ENCODE data around the gene CRTC1. TPM values are rescaled to one million over a fixed set of nuclear protein-coding genes. Genes with fewer than 3 reads are reported as not detected.

CRTC1 gene
- total RNA-seq, 4 donors from 2014 or later, result 12.3 to 15.9 (median 13.1) TPM

- intact Hi-C loops (cut with DNase I), result no loop called here
- DNase-seq, result no peak
- no peaks in the 10 kb centered on the region for H3K27me3 ChIP-seq
Measured at GRCh38 chr19:18800079-18800478, 116.6 kb downstream of the CRTC1 start.

GRCh38 chr19:18800636-18801035 lies 117.2 kb downstream of the CRTC1 start:
- Histone ChIP-seq H3K4me1 (no peaks in the 10 kb centered on the region), H3K27ac (no peak overlapping the region), H3K4me3 (replicated peaks in 1 of 3) (no peak overlapping the region), H3K27me3 (no peaks in the 10 kb centered on the region), H3K36me3 (no peaks in the 10 kb centered on the region), H3K9me3 (no peaks in the 10 kb centered on the region)
- no peak for DNase-seq
- no peak for TF ChIP-seq CTCF (IDR thresholded peaks at IDR 0.05)
- no peak for TF ChIP-seq POLR2A (IDR thresholded peaks at IDR 0.05)
- 81% methylated on average over 9 of the region's 10 CpGs; no CpG with 5 or more reads in 1 of the 2 donors for WGBS, 2 donors
- intact Hi-C loops (cut with DNase I), result no loop called here

More at GRCh38 chr19:18800079-18800478, 116.6 kb downstream of the CRTC1 start:
- no peak overlapping the region for H3K27ac ChIP-seq
- no peaks in the 10 kb centered on the region for H3K36me3 ChIP-seq
- no peak overlapping the region for H3K4me3 ChIP-seq (replicated peaks in 1 of 3)
- no peaks in the 10 kb centered on the region for H3K4me1 ChIP-seq
- no peaks in the 10 kb centered on the region for H3K9me3 ChIP-seq
- TF ChIP-seq CTCF (IDR thresholded peaks at IDR 0.05) (no peak), POLR2A (IDR thresholded peaks at IDR 0.05) (no peak)

GRCh38 chr19:18802354-18802753 lies 118.9 kb downstream of the CRTC1 start:
- Histone ChIP-seq H3K36me3 (no peaks in the 10 kb centered on the region), H3K4me3 (replicated peaks in 1 of 3) (no peak overlapping the region), H3K27ac (no peak overlapping the region), H3K4me1 (no peaks in the 10 kb centered on the region), H3K9me3 (no peaks in the 10 kb centered on the region), H3K27me3 (no peaks in the 10 kb centered on the region)
- no peak for TF ChIP-seq CTCF (IDR thresholded peaks at IDR 0.05)
- no peak for TF ChIP-seq POLR2A (IDR thresholded peaks at IDR 0.05)
- DNase-seq, result no peak
- intact Hi-C loops (cut with DNase I), result no loop called here
- WGBS, 2 donors, result 60 to 86% methylated on average over 6 to 11 of the region's 11 CpGs

- Histone ChIP-seq H3K27me3 (no peaks in the 10 kb centered on the region), H3K4me3 (replicated peaks in 1 of 3) (no peak overlapping the region), H3K4me1 (no peaks in the 10 kb centered on the region), H3K27ac (no peak overlapping the region), H3K36me3 (no peaks in the 10 kb centered on the region), H3K9me3 (no peaks in the 10 kb centered on the region)
- DNase-seq, result no peak
- intact Hi-C loops (cut with DNase I), result no loop called here
- WGBS, 2 donors, result 84% methylated on average over 5 of the region's 5 CpGs
- no peak for TF ChIP-seq POLR2A (IDR thresholded peaks at IDR 0.05)
- TF ChIP-seq CTCF (IDR thresholded peaks at IDR 0.05), result no peak
Measured at GRCh38 chr19:18803550-18804138, 120.2 kb downstream of the CRTC1 start.

- H3K4me3 ChIP-seq (replicated peaks in 1 of 3), result no peak overlapping the region
- DNase-seq, result no peak
- no peaks in the 10 kb centered on the region for H3K27me3 ChIP-seq
- H3K4me1 ChIP-seq, result no peaks in the 10 kb centered on the region
- 88 to 92% methylated on average over 15 of the region's 15 CpGs for WGBS, 2 donors
- H3K36me3 ChIP-seq, result no peaks in the 10 kb centered on the region
- TF ChIP-seq POLR2A (IDR thresholded peaks at IDR 0.05) (no peak), CTCF (IDR thresholded peaks at IDR 0.05) (no peak)
- intact Hi-C loops (cut with DNase I), result no loop called here
- H3K27ac ChIP-seq, result no peak overlapping the region
- no peaks in the 10 kb centered on the region for H3K9me3 ChIP-seq
Measured at GRCh38 chr19:18804139-18804601, 120.7 kb downstream of the CRTC1 start.
